K562 (cell line): ENCODE measurements around the gene NECAB3.

Experiments
- JUN ChIP-seq, 2 experiments: sonication (generic) in 1 of 2; formaldehyde crosslinking in 1 of 2; IDR thresholded peaks; 2 replicates each; pipeline versions ENCODE4 v1.6.1 to v1.8.0; 2012 to 2022; ENCODE audit warnings: borderline replicate concordance in 2 of 2, mild to moderate bottlenecking in 2 of 2, improper control_type of control experiment in 1 of 2, low read depth in 1 of 2, low read length in 1 of 2, missing genetic modification reagents in 1 of 2
- PRMT5 ChIP-seq: sonication (generic); formaldehyde crosslinking; IDR thresholded peaks from 2 replicates; pipeline ENCODE4 v1.5.0; 2020; ENCODE audit warnings: missing genetic modification reagents
- TARDBP ChIP-seq: fragments of 450-650 bp; IDR thresholded peaks from 2 replicates; pipeline ENCODE4 v1.6.1; 2016
- ZBTB40 ChIP-seq, 2 experiments: fragments of 450-650 bp in 1 of 2; sonication (generic) in 1 of 2; formaldehyde crosslinking in 1 of 2; IDR thresholded peaks; 2 replicates each; pipeline versions ENCODE4 v1.7.1 to v1.9.0; 2016 to 2022; ENCODE audit warnings: inconsistent platforms in 1 of 2, mild to moderate bottlenecking in 1 of 2, missing genetic modification reagents in 1 of 2
- ZSCAN29 ChIP-seq: fragments of 450-650 bp; IDR thresholded peaks from 2 replicates; pipeline ENCODE4 v1.6.1; 2017
- TF ChIP-seq, protein P1 (sequence below), 2 experiments: fragments of 450-650 bp in 1 of 2; IDR thresholded peaks; 2 replicates each; pipeline ENCODE4 v1.6.1; 2011 to 2017; ENCODE audit warnings: low read depth in 2 of 2, antibody characterized with exemption in 1 of 2, borderline replicate concordance in 1 of 2, low read length in 1 of 2, mild to moderate bottlenecking in 1 of 2, mixed read lengths in 1 of 2; ENCODE audit not compliant: control insufficient read depth in 1 of 2

- TF ChIP-seq TARDBP (no peak), ZSCAN29 (no peak), JUN (IDR thresholded peaks at IDR 0.05; ENCODE audit: borderline replicate concordance, low read depth, low read length) (no peak), JUN (CRISPR knock-in tag; IDR thresholded peaks at IDR 0.05; ENCODE audit: borderline replicate concordance) (no peak), ZBTB40 (IDR thresholded peaks at IDR 0.05) (peak; percentile 93), ZBTB40 (CRISPR knock-in tag; IDR thresholded peaks at IDR 0.05) (no peak), PRMT5 (CRISPR knock-in tag) (no peak)
- TF ChIP-seq, protein P1, sequence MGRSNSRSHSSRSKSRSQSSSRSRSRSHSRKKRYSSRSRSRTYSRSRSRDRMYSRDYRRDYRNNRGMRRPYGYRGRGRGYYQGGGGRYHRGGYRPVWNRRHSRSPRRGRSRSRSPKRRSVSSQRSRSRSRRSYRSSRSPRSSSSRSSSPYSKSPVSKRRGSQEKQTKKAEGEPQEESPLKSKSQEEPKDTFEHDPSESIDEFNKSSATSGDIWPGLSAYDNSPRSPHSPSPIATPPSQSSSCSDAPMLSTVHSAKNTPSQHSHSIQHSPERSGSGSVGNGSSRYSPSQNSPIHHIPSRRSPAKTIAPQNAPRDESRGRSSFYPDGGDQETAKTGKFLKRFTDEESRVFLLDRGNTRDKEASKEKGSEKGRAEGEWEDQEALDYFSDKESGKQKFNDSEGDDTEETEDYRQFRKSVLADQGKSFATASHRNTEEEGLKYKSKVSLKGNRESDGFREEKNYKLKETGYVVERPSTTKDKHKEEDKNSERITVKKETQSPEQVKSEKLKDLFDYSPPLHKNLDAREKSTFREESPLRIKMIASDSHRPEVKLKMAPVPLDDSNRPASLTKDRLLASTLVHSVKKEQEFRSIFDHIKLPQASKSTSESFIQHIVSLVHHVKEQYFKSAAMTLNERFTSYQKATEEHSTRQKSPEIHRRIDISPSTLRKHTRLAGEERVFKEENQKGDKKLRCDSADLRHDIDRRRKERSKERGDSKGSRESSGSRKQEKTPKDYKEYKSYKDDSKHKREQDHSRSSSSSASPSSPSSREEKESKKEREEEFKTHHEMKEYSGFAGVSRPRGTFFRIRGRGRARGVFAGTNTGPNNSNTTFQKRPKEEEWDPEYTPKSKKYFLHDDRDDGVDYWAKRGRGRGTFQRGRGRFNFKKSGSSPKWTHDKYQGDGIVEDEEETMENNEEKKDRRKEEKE (IDR thresholded peaks at IDR 0.05; ENCODE audit: borderline replicate concordance in 1 of 2, control insufficient read depth in 1 of 2, low read depth in 2 of 2, low read length in 1 of 2): peak in 1 of 2 experiments; percentile 76; a peak in 1 of 4 replicates
Observed at GRCh38 chr20:33663161-33664084, 10.8 kb downstream of the NECAB3 start.
